GM20000 (cell line): Measurements from ENCODE around the gene SDC1.

Experiments used
- DNase-seq: peaks from one replicate; pipeline ENCODE4 v3.0.0; 2012; ENCODE audit warnings: low spot score
- CTCF ChIP-seq: IDR thresholded peaks from 2 replicates; pipeline ENCODE4 v1.5.1; 2012; ENCODE audit warnings: mild to moderate bottlenecking, control low read depth; ENCODE audit errors: extremely low read depth, missing control alignments

SDC1 gene

GRCh38 chr2:20220806-20221554 is 4.0 kb downstream of the SDC1 start:
- no peak for DNase-seq
- TF ChIP-seq CTCF = no peak

- no peak for TF ChIP-seq CTCF
Observed at GRCh38 chr2:20219763-20220380, 5.1 kb downstream of the SDC1 start.

GRCh38 chr2:20218331-20219320 is 6.3 kb downstream of the SDC1 start:
- TF ChIP-seq CTCF = no peak
- no peak for DNase-seq

More at GRCh38 chr2:20219763-20220380, 5.1 kb downstream of the SDC1 start:
- DNase-seq = no peak

GRCh38 chr2:20217041-20217970 is 7.6 kb downstream of the SDC1 start:
- no peak for TF ChIP-seq CTCF
- DNase-seq = no peak

- DNase-seq = no peak
- no peak for TF ChIP-seq CTCF
Observed at GRCh38 chr2:20216130-20217025, 8.6 kb downstream of the SDC1 start.
